ENCODE measurements around the gene POU2F1.

Gene POU2F1

GRCh38 chr1:167476061-167476460 is 255.4 kb downstream of the POU2F1 start:
- no peak for DNase-seq

Measured in hematopoietic multipotent progenitor cell treated with erythropoietin and hydrocortisone succinate and interleukin-3 and kit ligand, for 6 days (in vitro differentiated cells).